Cardiac septum (tissue), 1 donor: ENCODE results near the gene GATM. TPM values are rescaled to one million over a fixed set of nuclear protein-coding genes. Genes with fewer than 3 reads are reported as not detected.
"Not testable (repeated sequence)": the region's sequence is repeated elsewhere in the genome, so short reads cannot be mapped to it uniquely, and the experiment has no call there.

Experiments used
- DNase-seq: peaks from one replicate; pipeline ENCODE4 v3.0.0-alpha.2; 2020; ENCODE audit warnings: low spot score
- intact Hi-C: fragments of 100-400 bp; cut with DNase I; formaldehyde crosslinking; loops from one replicate; pipeline ENCODE4 v1.14.0; 2022
- total RNA-seq: library from RNA; stranded (reverse); fragmentation: NEBNext Ultra II Directional; extraction: Animal tissue kit (Norgen Biotek cat#: 25700); gene quantifications from one replicate; pipeline ENCODE4 v1.2.1, GENCODE V29; 2021
- donor health status: DM: no; HTN: no; CAD: no.

GATM gene
- total RNA-seq, 1 donor from 2014 or later: 40.0 TPM

- DNase-seq: no peak
- intact Hi-C loops: no loop called here
These were observed 13.6 kb upstream of the GATM start for GRCh38 chr15:45391746-45392583.

- intact Hi-C loops: no loop called here
- DNase-seq: no peak
These were observed 11.0 kb upstream of the GATM start for GRCh38 chr15:45389351-45389750.

- intact Hi-C loops: no loop called here
- no peak for DNase-seq
These were observed 9.2 kb upstream of the GATM start for GRCh38 chr15:45387380-45388007.

DNA sequence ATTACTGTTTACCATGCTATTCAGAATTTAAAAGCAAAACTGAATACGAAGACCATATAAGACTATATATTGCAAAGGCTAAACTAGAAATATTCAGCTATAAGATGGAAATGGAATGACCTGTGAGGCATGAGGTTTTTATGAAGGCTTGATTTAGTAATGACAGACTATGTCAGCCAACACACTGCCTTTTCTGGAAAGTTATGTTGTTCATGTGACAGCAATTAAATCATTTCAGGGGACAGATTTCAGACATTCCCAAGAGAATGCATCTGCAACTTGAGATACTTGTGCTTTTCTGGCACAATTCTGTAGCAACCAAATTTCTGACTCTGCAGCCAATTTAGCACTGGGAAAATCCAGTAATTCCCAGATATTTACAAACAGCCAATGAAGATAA, 8.6 kb upstream of the GATM start:
- intact Hi-C loops: no loop called here
- DNase-seq: no peak

DNA sequence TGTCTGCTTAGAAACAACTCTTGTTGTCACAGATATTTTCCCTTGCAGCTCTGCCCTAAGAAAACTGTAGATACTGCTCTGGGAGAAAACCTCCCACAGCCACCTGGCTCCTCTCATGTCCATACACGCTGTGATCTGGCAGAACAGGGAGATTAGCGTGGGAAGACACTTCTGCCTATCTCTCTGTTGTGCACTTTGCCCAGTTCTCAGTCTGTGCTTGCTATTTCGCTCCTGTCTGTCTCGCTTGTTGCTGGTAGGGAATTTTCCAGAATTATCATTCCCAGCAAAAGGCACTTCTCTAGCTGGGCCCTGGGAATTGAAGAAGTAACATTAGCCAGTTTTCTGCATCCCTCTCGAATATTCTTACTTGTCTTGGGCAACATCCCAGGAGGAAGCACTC, 8.1 kb upstream of the GATM start:
- DNase-seq: no peak

GRCh38 chr15:45385590-45385989, 7.2 kb upstream of the GATM start:
- intact Hi-C loops: no loop called here
- no peak for DNase-seq

More for the DNA sequence above, 8.1 kb upstream of the GATM start:
- intact Hi-C loops: no loop called here

GRCh38 chr15:45384700-45385099, 6.4 kb upstream of the GATM start:
- DNase-seq: no peak
- intact Hi-C loops: no loop called here

- DNase-seq: no peak
- intact Hi-C loops: loop anchor here (5.0 kb wide), 1 partner anchor 47 kb away; no protein-coding TSS in a partner anchor
These were observed 544 bp upstream of the GATM start for GRCh38 chr15:45378913-45379262.

DNA sequence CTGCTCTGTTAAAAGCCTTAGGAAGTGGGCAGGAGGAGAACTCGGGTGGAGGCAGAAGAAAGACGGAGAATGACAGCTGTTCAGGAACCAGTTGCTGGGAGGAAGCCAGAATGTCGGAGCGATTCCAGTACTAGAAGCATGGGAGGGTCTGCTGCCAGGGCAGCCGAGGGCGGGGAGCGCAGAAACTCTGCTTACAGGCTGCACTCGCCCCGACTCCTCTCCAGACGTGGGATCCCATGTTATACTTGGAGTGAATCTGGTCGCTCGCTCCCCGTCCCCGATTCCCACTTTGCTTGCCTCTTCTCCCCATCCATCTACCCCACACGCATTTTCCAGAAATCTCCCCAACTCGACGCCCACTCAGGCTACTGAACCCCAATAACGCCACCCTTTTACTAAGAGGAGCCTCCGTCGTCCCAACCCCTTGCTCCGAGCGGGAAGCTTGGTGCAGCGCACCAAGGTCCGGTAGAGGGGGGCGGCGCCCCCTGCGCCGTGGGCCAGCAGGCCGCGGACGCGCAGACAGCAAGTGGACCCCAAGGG, 665 bp downstream of the GATM start:
- DNase-seq: no peak
- intact Hi-C loops: loop anchor here (5.0 kb wide), 1 partner anchor 45 kb away; no protein-coding TSS in a partner anchor

DNA sequence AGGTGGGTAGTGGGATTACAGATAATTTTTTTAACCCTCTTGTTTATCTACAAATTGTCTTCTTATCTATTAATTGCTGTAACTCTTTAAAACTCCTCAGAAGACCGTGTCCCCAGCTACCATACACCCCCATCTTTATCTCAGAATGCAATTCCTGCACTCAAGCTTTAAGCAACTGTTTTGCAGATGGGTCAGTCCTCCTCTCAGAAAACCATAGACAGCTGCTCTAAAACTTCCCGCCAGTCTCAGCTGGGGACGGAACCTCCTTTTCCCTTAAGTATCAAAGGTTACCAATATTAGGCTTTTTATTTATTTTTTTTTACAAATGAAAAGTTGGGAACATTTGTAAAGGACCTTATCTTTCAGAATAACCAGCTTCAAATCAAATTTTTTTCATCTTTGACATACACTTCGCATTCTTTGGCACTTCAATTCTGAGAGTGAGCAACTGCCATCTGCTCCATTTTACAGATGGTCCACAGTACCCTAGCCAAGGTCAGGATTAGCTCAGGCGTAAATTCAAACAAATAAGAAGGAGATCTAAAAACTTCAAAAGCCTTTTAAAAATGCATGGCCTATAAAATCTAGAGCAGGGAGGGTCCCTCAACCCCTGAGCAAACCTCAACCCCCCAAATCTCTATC, 1.3 kb downstream of the GATM start:
- intact Hi-C loops: loop anchor here (5.0 kb wide), 1 partner anchor 45 kb away; no protein-coding TSS in a partner anchor
- no peak for DNase-seq

GRCh38 chr15:45376300-45376928, 1.9 kb downstream of the GATM start:
- DNase-seq: no peak
- intact Hi-C loops: loop anchor here (5.0 kb wide), 1 partner anchor 44 kb away; no protein-coding TSS in a partner anchor

- DNase-seq: no peak
- intact Hi-C loops: loop anchor here (5.0 kb wide), 1 partner anchor 44 kb away; no protein-coding TSS in a partner anchor
These were observed 2.5 kb downstream of the GATM start for GRCh38 chr15:45375836-45376235.

- intact Hi-C loops: no loop called here
- DNase-seq: no peak
These were observed 4.4 kb downstream of the GATM start for GRCh38 chr15:45373976-45374375.

DNA sequence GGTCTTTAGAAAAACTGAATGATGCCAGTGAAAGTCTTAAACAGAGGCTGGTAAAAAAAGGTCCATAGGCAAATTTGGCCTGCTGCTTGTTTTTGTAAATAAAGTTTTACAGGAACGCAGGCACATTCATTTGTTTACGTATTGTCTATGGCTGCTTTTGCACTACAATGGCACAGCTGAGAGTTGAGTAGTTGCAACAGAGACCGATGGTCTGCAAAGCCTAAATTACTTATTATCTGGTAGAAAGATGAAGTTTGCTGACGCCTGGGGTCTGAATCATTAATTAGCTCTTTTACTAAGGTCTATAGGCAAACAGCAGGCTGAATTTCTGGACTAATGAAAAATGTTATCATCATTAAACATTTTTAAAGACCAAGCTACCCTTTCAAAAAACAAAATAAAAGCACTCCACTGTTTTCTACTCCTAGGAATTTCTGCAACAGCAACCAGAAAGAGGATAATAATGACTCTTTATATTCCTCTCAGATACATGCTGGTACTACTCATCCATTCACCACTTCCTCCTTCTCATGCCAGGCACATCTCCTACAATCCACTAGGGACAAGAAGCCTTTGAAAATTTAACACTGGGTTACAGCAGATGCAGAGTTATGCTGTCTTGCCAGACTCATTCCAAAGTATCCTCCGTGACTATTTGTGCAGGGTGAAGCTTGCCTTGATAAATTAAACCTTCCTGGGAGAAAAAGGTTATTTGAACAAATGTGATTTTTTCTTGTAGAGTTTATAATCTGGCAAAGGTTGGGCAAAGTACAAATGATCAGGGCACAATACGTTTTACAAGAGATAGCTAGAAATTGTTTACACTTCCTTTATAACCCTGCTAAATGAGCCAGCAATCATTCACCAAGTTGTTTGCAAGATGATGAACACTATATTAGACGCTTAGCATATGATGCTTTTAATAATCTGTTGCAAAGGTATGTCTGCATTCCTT, 6.0 kb downstream of the GATM start:
- no peak for DNase-seq
- intact Hi-C loops: no loop called here

DNA sequence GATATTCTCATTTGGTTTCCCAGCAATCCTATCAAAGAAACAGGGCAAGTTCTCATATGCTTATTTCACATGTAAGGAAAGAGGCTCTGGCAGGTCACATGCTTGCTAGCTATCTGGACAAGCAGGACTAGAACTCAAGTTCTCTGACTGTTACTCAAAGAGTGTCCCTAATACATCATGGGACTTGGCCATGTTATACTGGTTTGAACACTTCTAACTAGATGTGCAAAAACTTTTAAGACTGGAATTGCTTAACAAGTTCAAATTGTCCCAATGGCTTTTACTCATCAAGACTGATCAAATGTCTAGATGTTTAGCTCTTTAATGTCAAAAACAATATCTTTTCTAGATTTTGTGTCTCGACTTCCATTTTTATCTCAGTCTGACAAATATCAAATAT, 6.8 kb downstream of the GATM start:
- no peak for DNase-seq
- intact Hi-C loops: no loop called here

GRCh38 chr15:45370042-45370441, 8.3 kb downstream of the GATM start:
- intact Hi-C loops, DNase-seq: not testable (repeated sequence)

- intact Hi-C loops, DNase-seq: not testable (repeated sequence)
These were observed 11.1 kb downstream of the GATM start for GRCh38 chr15:45367222-45367621.

DNA sequence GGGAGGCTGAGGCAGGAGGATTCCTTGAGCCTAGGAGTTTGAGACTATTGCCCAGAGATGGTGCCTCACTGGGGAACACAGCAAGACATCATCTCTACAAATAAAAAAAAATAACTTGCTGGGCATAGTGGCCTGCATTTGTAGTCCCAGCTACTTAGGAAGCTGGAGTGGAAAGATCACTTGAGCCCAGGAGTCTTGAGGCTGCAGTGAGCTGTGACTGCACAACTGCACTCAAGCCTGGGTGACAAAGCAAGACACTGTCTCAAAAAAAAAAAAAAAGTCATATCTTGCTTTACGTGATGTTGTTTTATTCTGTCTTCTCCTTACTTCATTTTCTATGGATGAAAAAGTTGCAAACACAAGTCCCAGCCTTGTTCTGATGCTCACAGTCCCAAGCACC, 14.1 kb downstream of the GATM start:
- intact Hi-C loops: no loop called here
- DNase-seq: no peak

- no peak for DNase-seq
- intact Hi-C loops: no loop called here
These were observed 14.5 kb downstream of the GATM start for GRCh38 chr15:45363801-45364200.
